Panc1 (cell line): ENCODE data around the gene PDE3B.

Source experiments
- TCF7L2 ChIP-seq: IDR thresholded peaks from 2 replicates; pipeline ENCODE4 v1.6.1; 2011; ENCODE audit warnings: mild to moderate bottlenecking, low read depth, low read length, inconsistent platforms
- TF ChIP-seq, protein P1 (sequence below): fragments of 450-650 bp; IDR thresholded peaks from 2 replicates; pipeline ENCODE4 v1.5.1; 2017; ENCODE audit warnings: mild to moderate bottlenecking

DNA sequence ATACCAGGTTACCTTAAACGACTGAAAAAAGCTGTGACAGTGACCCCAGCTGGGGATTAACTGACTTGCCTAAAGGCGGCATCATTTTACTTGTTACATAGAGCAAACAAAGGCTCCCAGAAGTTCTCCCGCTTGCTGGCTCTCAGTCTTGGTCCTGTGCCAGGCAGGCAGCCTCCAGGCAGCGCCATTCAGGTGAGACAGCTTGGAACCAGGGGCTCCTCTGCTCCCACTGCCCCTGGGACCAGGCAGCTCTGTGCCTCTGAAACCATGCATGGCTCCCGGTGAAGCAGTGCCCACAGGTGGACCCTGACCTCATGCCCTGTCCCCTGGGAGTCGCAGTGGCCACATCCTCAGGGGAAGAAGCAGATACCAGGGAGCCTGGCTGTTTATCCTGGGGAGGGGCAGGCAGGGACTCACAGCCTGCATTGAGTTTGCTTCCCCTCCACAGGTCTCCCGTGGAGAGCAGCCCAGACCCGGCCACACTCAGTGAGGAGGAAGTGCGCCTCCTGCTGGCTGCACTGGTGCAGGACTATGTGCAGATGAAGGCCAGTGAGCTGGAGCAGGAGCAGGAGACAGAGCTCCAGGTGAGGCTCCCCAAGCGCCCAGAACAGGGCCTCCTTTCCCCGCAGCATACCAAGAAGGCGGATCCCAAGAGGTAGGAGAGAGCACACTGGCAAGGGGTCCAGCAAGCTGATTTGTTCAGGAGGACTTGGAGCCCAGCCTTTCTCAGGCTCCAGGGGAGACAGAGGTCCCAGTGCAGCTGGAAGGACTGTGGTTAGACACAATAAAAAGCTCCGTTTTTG lies 264.0 kb downstream of the PDE3B start:
- TF ChIP-seq, protein P1, sequence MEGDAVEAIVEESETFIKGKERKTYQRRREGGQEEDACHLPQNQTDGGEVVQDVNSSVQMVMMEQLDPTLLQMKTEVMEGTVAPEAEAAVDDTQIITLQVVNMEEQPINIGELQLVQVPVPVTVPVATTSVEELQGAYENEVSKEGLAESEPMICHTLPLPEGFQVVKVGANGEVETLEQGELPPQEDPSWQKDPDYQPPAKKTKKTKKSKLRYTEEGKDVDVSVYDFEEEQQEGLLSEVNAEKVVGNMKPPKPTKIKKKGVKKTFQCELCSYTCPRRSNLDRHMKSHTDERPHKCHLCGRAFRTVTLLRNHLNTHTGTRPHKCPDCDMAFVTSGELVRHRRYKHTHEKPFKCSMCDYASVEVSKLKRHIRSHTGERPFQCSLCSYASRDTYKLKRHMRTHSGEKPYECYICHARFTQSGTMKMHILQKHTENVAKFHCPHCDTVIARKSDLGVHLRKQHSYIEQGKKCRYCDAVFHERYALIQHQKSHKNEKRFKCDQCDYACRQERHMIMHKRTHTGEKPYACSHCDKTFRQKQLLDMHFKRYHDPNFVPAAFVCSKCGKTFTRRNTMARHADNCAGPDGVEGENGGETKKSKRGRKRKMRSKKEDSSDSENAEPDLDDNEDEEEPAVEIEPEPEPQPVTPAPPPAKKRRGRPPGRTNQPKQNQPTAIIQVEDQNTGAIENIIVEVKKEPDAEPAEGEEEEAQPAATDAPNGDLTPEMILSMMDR: peak; percentile 92
- TF ChIP-seq TCF7L2: no peak
